GM04504 (cell line): ENCODE results near the gene MYRF.

ENCODE experiments used
- DNase-seq: peaks from one replicate; pipeline ENCODE4 v3.0.0-alpha.2; 2012; ENCODE audit warnings: low read depth

MYRF gene

GRCh38 chr11:61718621-61719302 is 33.7 kb upstream of the MYRF start:
- peak; percentile 41 for DNase-seq

GRCh38 chr11:61719978-61720377 is 32.5 kb upstream of the MYRF start:
- DNase-seq: no peak

- no peak for DNase-seq
Observed at GRCh38 chr11:61720597-61720996, 31.8 kb upstream of the MYRF start.

GRCh38 chr11:61724437-61724836 is 28.0 kb upstream of the MYRF start:
- no peak for DNase-seq

- DNase-seq: no peak
Observed at GRCh38 chr11:61725781-61726231, 26.6 kb upstream of the MYRF start.

- no peak for DNase-seq
Observed at GRCh38 chr11:61726775-61727174, 25.7 kb upstream of the MYRF start.

- DNase-seq: no peak
Observed at GRCh38 chr11:61727401-61727811, 25.0 kb upstream of the MYRF start.

GRCh38 chr11:61728066-61728939 is 24.1 kb upstream of the MYRF start:
- DNase-seq: no peak

- DNase-seq: no peak
Observed at GRCh38 chr11:61728940-61729219, 23.6 kb upstream of the MYRF start.

GRCh38 chr11:61730240-61730994 is 22.0 kb upstream of the MYRF start:
- no peak for DNase-seq

- no peak for DNase-seq
Observed at GRCh38 chr11:61731211-61731951, 21.1 kb upstream of the MYRF start.

- no peak for DNase-seq
Observed at GRCh38 chr11:61731952-61732675, 20.3 kb upstream of the MYRF start.

GRCh38 chr11:61732705-61733104 is 19.7 kb upstream of the MYRF start:
- DNase-seq: no peak

- peak; percentile 51 for DNase-seq
Observed at GRCh38 chr11:61733120-61733978, 19.1 kb upstream of the MYRF start.

GRCh38 chr11:61734767-61735166 is 17.7 kb upstream of the MYRF start:
- no peak for DNase-seq

- DNase-seq: no peak
Observed at GRCh38 chr11:61735391-61735790, 17.0 kb upstream of the MYRF start.

- DNase-seq: no peak
Observed at GRCh38 chr11:61736310-61736709, 16.1 kb upstream of the MYRF start.

GRCh38 chr11:61737131-61737530 is 15.3 kb upstream of the MYRF start:
- no peak for DNase-seq

- no peak for DNase-seq
Observed at GRCh38 chr11:61737636-61738386, 14.6 kb upstream of the MYRF start.

- no peak for DNase-seq
Observed at GRCh38 chr11:61738776-61739175, 13.7 kb upstream of the MYRF start.
